ENCODE results near the gene NCOA7. TPM values are rescaled to one million over a fixed set of nuclear protein-coding genes. Genes with fewer than 3 reads are reported as not detected.

NCOA7 gene
- total and polyA plus RNA-seq, 10 of the 15 experiments (the other 5 are each of a cell fraction or from before 2014, with no cell fraction given), result 18.9 to 50.3 (median 34.2) TPM

DNA sequence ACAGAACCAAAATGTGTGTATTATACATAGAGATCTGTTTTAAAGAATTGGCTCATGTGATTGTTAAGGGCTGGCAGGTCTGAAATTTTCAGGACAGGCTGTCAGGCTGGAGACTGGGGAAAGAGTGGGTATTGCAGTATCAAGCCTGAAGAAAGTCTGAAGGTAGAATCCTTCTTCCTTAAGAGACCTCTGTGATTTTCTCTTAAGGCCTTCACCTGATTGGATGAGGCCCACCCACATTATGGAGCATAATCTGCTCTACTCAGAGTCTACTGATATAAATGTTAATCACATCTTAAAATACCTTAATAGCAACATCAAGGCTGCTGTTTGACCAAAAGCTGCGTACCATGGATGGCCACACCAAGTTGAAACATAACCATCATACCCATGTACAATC lies 122.4 kb downstream of the NCOA7 start:
- DNase-seq (ENCODE audit: low read depth, low spot score), result no peak
- no peak for ATAC-seq
- no peak overlapping the region for H2AFZ ChIP-seq (ENCODE audit: control insufficient read depth, low read depth, low read length)
- H3K27me3 ChIP-seq (replicated peaks in 1 of 2; ENCODE audit: control insufficient read depth in 2 of 2, insufficient read depth in 2 of 2, low read length in 1 of 2), result no peaks in the 10 kb centered on the region
- no peak overlapping the region for H3K27ac ChIP-seq (ENCODE audit: control insufficient read depth, insufficient read depth)
- ChIA-PET POLR2A (interaction anchor here (0.5 kb wide), 1 partner anchor 1029 kb away, joined by 3 read pairs; no protein-coding TSS in a partner anchor), SMC1A (ENCODE audit: uncharacterized antibody, unreplicated experiment) (interaction anchor here (1.6 to 1.7 kb wide), 2 partner anchors 15 to 43 kb away, joined by 3 to 5 read pairs; partner anchors contain the start of gene HINT3), RAD21 (ENCODE audit: unreplicated experiment) (no interaction called here), CTCF (interaction anchor here (1.1 to 14.8 kb wide), 4 partner anchors 7 to 132 kb away, joined by 4 to 153 read pairs (median 7); partner anchors contain the start of gene HINT3)
- no peaks in the 10 kb centered on the region; the same call in 1 of the 2 replicates for H3K79me2 ChIP-seq (ENCODE audit: control insufficient read depth, insufficient read depth, low read length)
- H3K9me3 ChIP-seq (replicated peaks; ENCODE audit: control insufficient read depth, insufficient read depth, low read length), result no peaks in the 10 kb centered on the region
- no peak for FAIRE-seq
- WGBS (ENCODE audit: insufficient coverage, insufficient replicate concordance, low lambda C conversion rate, missing lambda C conversion rate), result 100% methylated on average over 1 of the region's 1 CpG
- in situ Hi-C loops (cut with MboI), result no loop called here
- intact Hi-C loops (cut with micrococcal nuclease; ENCODE audit: unreplicated experiment), result no loop called here
- peaks cover 16% of the 10 kb centered on the region for H3K4me1 ChIP-seq (ENCODE audit: control insufficient read depth, insufficient read depth, low read length)
- H3K9ac ChIP-seq (ENCODE audit: control insufficient read depth, insufficient read depth, low read length), result no peak overlapping the region
- no peaks in the 10 kb centered on the region for H4K20me1 ChIP-seq (ENCODE audit: control insufficient read depth, insufficient read depth)
- no peak overlapping the region for H3K4me3 ChIP-seq
- H3K36me3 ChIP-seq (ENCODE audit: control insufficient read depth in 2 of 2, insufficient read depth in 2 of 2, low read length in 1 of 2), result peaks cover 2 to 9% of the 10 kb centered on the region in 2 experiments; a peak in 3 of 4 replicates
- no peak overlapping the region for H3K4me2 ChIP-seq (ENCODE audit: control insufficient read depth, insufficient read depth)
- BruUV-seq (replicated peaks), result no TSS peak
- TF ChIP-seq, protein P1, sequence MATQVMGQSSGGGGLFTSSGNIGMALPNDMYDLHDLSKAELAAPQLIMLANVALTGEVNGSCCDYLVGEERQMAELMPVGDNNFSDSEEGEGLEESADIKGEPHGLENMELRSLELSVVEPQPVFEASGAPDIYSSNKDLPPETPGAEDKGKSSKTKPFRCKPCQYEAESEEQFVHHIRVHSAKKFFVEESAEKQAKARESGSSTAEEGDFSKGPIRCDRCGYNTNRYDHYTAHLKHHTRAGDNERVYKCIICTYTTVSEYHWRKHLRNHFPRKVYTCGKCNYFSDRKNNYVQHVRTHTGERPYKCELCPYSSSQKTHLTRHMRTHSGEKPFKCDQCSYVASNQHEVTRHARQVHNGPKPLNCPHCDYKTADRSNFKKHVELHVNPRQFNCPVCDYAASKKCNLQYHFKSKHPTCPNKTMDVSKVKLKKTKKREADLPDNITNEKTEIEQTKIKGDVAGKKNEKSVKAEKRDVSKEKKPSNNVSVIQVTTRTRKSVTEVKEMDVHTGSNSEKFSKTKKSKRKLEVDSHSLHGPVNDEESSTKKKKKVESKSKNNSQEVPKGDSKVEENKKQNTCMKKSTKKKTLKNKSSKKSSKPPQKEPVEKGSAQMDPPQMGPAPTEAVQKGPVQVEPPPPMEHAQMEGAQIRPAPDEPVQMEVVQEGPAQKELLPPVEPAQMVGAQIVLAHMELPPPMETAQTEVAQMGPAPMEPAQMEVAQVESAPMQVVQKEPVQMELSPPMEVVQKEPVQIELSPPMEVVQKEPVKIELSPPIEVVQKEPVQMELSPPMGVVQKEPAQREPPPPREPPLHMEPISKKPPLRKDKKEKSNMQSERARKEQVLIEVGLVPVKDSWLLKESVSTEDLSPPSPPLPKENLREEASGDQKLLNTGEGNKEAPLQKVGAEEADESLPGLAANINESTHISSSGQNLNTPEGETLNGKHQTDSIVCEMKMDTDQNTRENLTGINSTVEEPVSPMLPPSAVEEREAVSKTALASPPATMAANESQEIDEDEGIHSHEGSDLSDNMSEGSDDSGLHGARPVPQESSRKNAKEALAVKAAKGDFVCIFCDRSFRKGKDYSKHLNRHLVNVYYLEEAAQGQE (IDR thresholded peaks at IDR 0.05; ENCODE audit: low read depth, low read length), result no peak
- TF ChIP-seq POU2F2 (IDR thresholded peaks at IDR 0.05; ENCODE audit: borderline replicate concordance, low read depth, low read length) (no peak), ZNF384 (IDR thresholded peaks at IDR 0.05; ENCODE audit: borderline replicate concordance, low read depth, low read length) (no peak), MEF2B (IDR thresholded peaks at IDR 0.05; ENCODE audit: partially characterized antibody, poor library complexity, severe bottlenecking) (no peak), EZH2 (IDR thresholded peaks at IDR 0.05; ENCODE audit: borderline replicate concordance, control insufficient read depth, low read depth, low read length) (no peak), SUPT20H (IDR thresholded peaks at IDR 0.05; ENCODE audit: borderline replicate concordance, control insufficient read depth, low read depth, low read length) (no peak), RELA (IDR thresholded peaks at IDR 0.05; ENCODE audit: borderline replicate concordance, partially characterized antibody) (no peak), ZNF622 (IDR thresholded peaks at IDR 0.05) (no peak), ASH2L (IDR thresholded peaks at IDR 0.05; ENCODE audit: borderline replicate concordance, low read depth) (no peak), TCF12 (IDR thresholded peaks at IDR 0.05; ENCODE audit: low read depth, low read length) (no peak), SPI1 (IDR thresholded peaks at IDR 0.05; ENCODE audit: borderline replicate concordance, insufficient read depth, low read depth, low read length) (no peak)
- TF ChIP-seq, protein P2, sequence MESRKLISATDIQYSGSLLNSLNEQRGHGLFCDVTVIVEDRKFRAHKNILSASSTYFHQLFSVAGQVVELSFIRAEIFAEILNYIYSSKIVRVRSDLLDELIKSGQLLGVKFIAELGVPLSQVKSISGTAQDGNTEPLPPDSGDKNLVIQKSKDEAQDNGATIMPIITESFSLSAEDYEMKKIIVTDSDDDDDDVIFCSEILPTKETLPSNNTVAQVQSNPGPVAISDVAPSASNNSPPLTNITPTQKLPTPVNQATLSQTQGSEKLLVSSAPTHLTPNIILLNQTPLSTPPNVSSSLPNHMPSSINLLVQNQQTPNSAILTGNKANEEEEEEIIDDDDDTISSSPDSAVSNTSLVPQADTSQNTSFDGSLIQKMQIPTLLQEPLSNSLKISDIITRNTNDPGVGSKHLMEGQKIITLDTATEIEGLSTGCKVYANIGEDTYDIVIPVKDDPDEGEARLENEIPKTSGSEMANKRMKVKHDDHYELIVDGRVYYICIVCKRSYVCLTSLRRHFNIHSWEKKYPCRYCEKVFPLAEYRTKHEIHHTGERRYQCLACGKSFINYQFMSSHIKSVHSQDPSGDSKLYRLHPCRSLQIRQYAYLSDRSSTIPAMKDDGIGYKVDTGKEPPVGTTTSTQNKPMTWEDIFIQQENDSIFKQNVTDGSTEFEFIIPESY (IDR thresholded peaks at IDR 0.05), result no peak
- TF ChIP-seq, protein P3, sequence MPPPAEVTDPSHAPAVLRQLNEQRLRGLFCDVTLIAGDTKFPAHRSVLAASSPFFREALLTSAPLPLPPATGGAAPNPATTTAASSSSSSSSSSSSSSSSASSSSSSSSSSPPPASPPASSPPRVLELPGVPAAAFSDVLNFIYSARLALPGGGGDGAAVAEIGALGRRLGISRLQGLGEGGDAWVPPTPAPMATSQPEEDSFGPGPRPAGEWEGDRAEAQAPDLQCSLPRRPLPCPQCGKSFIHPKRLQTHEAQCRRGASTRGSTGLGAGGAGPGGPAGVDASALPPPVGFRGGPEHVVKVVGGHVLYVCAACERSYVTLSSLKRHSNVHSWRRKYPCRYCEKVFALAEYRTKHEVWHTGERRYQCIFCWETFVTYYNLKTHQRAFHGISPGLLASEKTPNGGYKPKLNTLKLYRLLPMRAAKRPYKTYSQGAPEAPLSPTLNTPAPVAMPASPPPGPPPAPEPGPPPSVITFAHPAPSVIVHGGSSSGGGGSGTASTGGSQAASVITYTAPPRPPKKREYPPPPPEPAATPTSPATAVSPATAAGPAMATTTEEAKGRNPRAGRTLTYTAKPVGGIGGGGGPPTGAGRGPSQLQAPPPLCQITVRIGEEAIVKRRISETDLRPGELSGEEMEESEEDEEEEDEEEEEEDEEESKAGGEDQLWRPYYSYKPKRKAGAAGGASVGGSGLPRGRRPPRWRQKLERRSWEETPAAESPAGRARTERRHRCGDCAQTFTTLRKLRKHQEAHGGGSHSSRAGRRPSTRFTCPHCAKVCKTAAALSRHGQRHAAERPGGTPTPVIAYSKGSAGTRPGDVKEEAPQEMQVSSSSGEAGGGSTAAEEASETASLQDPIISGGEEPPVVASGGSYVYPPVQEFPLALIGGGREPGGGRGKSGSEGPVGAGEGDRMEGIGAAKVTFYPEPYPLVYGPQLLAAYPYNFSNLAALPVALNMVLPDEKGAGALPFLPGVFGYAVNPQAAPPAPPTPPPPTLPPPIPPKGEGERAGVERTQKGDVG (CRISPR knock-in tag; IDR thresholded peaks at IDR 0.05), result no peak
- TF ChIP-seq, protein P4, sequence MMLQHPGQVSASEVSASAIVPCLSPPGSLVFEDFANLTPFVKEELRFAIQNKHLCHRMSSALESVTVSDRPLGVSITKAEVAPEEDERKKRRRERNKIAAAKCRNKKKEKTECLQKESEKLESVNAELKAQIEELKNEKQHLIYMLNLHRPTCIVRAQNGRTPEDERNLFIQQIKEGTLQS (IDR thresholded peaks at IDR 0.05; ENCODE audit: borderline replicate concordance, extremely low read depth, low read depth, low read length), result no peak

Data from GM12878 (cell line).